EH (cell line): ENCODE measurements around the gene MYOF.

Source experiments
- DNase-seq: peaks from one replicate; pipeline ENCODE4 v3.0.0-alpha.2; 2015; ENCODE audit warnings: low read depth

MYOF gene, protein sequence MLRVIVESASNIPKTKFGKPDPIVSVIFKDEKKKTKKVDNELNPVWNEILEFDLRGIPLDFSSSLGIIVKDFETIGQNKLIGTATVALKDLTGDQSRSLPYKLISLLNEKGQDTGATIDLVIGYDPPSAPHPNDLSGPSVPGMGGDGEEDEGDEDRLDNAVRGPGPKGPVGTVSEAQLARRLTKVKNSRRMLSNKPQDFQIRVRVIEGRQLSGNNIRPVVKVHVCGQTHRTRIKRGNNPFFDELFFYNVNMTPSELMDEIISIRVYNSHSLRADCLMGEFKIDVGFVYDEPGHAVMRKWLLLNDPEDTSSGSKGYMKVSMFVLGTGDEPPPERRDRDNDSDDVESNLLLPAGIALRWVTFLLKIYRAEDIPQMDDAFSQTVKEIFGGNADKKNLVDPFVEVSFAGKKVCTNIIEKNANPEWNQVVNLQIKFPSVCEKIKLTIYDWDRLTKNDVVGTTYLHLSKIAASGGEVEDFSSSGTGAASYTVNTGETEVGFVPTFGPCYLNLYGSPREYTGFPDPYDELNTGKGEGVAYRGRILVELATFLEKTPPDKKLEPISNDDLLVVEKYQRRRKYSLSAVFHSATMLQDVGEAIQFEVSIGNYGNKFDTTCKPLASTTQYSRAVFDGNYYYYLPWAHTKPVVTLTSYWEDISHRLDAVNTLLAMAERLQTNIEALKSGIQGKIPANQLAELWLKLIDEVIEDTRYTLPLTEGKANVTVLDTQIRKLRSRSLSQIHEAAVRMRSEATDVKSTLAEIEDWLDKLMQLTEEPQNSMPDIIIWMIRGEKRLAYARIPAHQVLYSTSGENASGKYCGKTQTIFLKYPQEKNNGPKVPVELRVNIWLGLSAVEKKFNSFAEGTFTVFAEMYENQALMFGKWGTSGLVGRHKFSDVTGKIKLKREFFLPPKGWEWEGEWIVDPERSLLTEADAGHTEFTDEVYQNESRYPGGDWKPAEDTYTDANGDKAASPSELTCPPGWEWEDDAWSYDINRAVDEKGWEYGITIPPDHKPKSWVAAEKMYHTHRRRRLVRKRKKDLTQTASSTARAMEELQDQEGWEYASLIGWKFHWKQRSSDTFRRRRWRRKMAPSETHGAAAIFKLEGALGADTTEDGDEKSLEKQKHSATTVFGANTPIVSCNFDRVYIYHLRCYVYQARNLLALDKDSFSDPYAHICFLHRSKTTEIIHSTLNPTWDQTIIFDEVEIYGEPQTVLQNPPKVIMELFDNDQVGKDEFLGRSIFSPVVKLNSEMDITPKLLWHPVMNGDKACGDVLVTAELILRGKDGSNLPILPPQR (N-terminal part only)

DNA sequence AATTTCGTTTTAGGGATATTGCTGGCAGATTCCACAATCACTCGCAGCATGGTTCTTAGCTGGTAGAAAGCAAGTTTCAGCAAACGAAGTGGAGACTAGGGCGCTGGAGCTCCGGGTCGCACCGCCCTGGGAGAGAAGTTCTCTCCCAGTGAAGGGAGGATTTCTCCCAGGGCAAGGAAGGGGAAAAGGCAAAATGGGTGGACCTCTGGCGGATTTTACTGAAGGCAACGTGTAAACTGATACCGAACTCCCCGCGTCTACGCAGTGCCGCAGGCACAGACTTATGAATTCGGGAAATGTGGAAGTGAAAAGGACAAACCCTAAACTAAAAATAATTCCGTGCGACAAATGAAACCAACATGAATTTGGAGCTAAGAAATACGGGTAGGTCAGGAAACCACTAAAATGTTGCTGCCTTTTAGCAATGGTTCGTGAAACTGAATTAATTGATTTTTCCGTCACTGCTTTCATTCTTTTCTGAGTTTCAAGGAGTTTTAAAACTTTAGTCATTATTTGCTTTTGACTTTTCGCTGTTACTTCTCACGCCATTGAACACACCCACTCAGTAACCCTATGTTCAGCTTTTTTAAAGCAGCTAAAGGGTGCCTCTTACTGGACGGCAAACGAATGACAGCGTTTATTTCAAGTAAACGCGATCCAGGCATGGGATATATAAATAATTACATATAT, at the start of gene MYOF:
TSS of gene MYOF (minus strand) at position 190 of the 690 bp plus-strand sequence. CDS start at position 50, 140 bp downstream.
- DNase-seq: peak; percentile 98

- DNase-seq: no peak
Observed at GRCh38 chr10:93518531-93518930, 36.4 kb upstream of the MYOF start.

DNA sequence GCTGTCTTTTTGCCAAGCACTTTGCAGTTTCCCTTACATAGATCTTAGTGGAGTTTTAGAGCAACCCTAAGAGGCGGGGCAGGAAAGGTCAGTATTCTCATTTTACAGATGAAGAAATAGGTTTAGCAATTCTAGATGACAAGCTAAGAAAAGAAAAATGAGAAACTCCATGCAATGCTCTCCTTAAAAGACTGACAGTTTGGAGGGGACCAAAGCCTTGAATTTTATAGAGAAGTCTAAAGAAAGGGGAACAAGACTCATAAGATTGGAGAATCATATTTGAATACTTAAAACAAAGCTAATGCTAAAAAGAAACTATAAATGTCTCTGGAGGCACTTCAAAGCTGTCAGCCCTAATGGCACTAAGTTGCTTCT, 33.9 kb upstream of the MYOF start:
- DNase-seq: no peak

GRCh38 chr10:93515071-93516005, 33.2 kb upstream of the MYOF start:
- DNase-seq: peak; percentile 37

- DNase-seq: no peak
Observed at GRCh38 chr10:93514521-93514920, 32.4 kb upstream of the MYOF start.

DNA sequence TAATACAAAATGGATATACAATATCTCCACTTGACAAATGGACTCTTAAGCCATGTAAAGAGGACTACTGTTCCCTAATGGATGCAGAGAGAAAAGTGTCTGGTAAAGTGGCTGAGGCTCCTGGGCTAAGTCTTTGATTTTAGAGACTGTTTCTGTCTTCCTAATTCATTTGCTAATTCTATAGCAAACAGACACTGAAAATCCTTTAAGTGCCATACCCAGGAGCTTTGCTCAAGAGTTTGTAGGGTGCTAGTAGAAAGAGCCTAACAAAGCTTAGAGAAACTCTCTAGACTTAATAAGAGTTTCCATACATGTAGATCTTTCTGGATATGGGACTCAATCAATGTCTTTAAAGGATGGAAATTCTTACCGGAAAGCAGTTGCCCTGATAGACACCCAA, 31.0 kb upstream of the MYOF start:
- no peak for DNase-seq

- DNase-seq: peak; percentile 77
Observed at GRCh38 chr10:93512565-93512964, 30.4 kb upstream of the MYOF start.

DNA sequence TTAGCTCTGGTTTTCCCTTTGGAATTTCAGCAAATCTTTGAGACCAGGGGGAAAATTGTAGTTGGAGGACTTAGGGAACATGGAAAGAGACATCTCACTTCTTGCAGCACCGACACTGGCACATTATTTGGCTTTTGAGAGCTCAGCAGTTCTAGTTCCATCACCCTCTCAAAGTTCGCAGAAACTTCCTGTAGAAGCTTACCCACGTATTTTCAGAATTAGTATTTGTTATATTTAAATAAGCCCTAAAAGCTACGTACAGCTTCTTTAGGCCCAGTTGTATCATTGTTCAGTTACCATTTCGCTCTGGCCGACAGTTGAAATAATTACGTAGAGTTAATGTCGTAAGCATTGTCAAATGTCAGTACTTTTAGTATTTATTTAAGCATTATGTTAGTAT, 27.7 kb upstream of the MYOF start:
- no peak for DNase-seq

DNA sequence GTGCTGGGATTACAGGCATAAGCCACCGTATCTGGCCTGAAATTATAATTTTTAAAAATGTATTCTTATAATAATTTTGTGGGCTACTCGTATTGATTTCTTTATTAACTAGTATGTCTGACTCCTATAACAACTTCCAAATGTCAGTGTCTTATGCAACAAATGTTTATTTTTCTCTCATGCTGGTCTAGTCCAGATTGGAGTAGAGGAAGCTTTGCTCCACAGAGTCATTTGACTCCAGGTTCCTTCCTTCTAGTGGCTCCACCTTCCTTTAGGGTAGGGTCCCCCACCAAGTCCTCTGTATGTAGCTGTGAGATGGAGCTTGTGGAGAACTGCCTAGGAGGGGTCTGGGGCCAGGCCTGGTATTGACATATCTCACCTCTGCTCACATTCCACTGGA, 22.9 kb upstream of the MYOF start:
- DNase-seq: no peak

DNA sequence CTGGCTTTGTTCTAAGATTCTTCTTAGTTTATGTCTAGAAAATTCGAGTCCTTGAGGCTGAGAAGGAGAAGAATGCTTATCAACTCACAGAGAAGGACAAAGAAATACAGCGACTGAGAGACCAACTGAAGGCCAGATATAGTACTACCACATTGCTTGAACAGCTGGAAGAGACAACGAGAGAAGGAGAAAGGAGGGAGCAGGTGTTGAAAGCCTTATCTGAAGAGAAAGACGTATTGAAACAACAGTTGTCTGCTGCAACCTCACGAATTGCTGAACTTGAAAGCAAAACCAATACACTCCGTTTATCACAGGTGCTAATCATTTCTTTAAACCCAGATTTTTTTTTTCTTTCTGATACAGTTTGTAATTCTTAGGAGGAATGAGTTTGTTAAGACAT, 20.9 kb upstream of the MYOF start:
- DNase-seq: no peak

DNA sequence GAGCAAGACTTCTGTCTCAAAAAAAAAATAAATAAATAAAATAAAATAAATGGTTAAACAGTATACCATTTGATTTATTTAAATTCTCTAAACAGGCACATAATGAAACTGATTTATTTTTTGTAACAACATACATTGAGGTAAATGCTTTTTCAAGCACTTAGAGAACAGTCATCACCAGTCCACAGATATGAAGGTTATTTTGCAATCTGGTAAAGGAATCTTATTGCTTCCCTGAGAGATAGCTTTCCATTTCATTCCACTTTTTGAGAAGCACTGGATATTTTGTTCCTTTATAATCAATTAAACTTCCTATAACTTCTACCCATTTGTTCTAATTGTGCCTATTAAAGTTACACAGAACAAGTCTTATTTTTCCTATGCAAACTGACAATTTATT, 19.5 kb upstream of the MYOF start:
- no peak for DNase-seq

- DNase-seq: no peak
Observed at GRCh38 chr10:93498166-93498565, 16.0 kb upstream of the MYOF start.

GRCh38 chr10:93496322-93497041, 14.3 kb upstream of the MYOF start, which contains the start of gene CEP55:
TSS of gene CEP55 (plus strand) at chr10:93496612. CDS start at chr10:93500052, 3,440 bp downstream.
- DNase-seq: peak; percentile 94

- DNase-seq: peak; percentile 59
Observed at GRCh38 chr10:93495654-93496321, 13.7 kb upstream of the MYOF start.

DNA sequence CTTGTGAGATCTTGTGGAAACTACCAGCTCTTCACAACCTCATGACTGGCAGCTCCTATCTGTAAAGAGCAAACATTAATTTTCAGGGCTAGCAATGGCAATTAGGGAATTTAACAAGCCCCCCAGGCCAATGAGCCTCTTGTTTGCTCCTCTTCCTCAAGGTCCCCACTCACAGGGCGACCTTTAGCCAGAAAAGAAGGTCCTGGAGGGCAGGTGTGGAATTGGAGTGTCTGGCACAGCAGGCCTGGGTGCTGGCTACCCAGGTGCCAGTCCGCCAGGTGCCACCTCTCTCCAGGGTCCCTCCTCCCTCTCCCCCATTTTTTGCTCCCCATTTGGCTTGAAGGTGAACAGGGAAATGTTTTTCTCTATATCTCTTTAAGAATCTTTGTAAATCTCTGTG, 12.4 kb upstream of the MYOF start:
- no peak for DNase-seq

GRCh38 chr10:93493162-93493561, 11.0 kb upstream of the MYOF start:
- no peak for DNase-seq

DNA sequence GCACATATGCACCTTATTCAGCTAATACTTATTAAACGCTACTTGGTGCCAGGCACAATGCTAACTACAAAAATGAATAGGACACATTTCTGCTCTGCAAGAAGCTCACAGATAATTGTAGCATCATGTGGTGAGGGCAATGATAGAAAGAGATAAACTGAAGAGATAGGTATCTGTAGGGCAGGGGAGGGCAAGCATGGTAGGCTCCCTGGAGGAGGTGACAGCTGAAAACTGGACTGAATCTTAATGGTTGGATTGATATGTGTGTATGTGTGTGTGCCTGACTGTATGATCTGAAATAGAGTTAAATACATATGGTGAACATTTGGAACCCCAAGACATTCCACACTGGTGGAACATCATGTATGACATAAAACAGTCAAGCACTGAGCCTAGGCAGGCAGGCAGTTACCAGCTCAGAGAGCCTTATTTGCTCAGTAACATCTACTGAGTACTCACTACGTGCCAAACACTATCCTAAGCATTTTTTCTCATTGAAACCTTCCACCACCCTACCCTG, 9.5 kb upstream of the MYOF start:
- DNase-seq: no peak

DNA sequence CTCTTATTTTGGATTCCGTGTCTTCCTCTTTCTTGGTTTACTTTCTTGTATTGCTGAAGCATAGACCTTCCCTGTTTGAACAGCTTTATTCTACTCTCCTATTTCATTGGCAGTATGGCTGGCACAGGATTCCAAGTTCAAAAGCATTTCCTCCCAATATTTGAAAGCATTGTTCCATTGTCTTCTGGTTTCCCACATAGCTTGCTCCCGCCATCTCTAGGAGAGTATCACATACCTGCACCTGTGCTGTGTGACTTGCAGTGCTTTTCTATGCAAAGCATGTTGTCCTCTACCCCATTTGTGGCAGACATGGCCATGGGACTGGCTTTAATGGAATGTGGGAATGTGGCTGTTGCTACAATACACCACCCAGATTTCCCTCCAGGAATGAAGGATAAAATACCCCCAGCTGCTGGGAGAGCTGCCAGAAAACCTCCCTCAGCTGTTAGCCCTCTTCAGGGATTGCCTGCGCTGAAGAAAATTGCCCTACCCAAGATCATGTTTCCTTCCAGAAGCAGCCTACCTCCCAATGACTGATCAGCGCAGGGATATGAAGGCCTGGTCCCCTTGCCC, 6.9 kb upstream of the MYOF start:
- peak; percentile 36 for DNase-seq

GRCh38 chr10:93485690-93486089, 3.6 kb upstream of the MYOF start:
- no peak for DNase-seq
